Ishikawa (cell line): ENCODE measurements around the gene SPINK4.

Experiments used
- CEBPB ChIP-seq: IDR thresholded peaks from 2 replicates; pipeline ENCODE4 v1.6.1; 2012
- CREB1 ChIP-seq: IDR thresholded peaks from 2 replicates; pipeline ENCODE4 v1.6.1; 2012; ENCODE audit warnings: low read depth
- EP300 ChIP-seq: IDR thresholded peaks from 2 replicates; pipeline ENCODE4 v1.6.1; 2012; ENCODE audit warnings: borderline replicate concordance
- MAX ChIP-seq: IDR thresholded peaks from 2 replicates; pipeline ENCODE4 v1.6.1; 2012
- NFIC ChIP-seq: IDR thresholded peaks from 2 replicates; pipeline ENCODE4 v1.6.1; 2012
- REST ChIP-seq: IDR thresholded peaks from 2 replicates; pipeline ENCODE4 v1.6.1; 2012; ENCODE audit warnings: low read depth, mild to moderate bottlenecking

- TF ChIP-seq NFIC (no peak), REST (no peak), EP300 (no peak), CEBPB (no peak), CREB1 (no peak), MAX (no peak)
Measured at GRCh38 chr9:33256236-33256635, 16.3 kb downstream of the SPINK4 start.
